GM20000 (cell line): ENCODE data around the gene DRD1.
"Not testable (repeated sequence)": the region's sequence is repeated elsewhere in the genome, so short reads cannot be mapped to it uniquely, and the experiment has no call there.

Experiments used
- DNase-seq: peaks from one replicate; pipeline ENCODE4 v3.0.0; 2012; ENCODE audit warnings: low spot score
- CTCF ChIP-seq: IDR thresholded peaks from 2 replicates; pipeline ENCODE4 v1.5.1; 2012; ENCODE audit warnings: mild to moderate bottlenecking, control low read depth; ENCODE audit errors: extremely low read depth, missing control alignments

Gene DRD1

GRCh38 chr5:175447571-175447970 is 3.6 kb upstream of the DRD1 start:
- no peak for TF ChIP-seq CTCF
- no peak for DNase-seq

- not testable (repeated sequence) for DNase-seq
These were observed 2.4 kb upstream of the DRD1 start for GRCh38 chr5:175446378-175446777.

- peak; percentile 25 for DNase-seq
- no peak for TF ChIP-seq CTCF
These were observed 999 bp upstream of the DRD1 start for GRCh38 chr5:175444905-175445456.

- TF ChIP-seq CTCF, result no peak
- no peak for DNase-seq
These were observed 395 bp downstream of the DRD1 start for GRCh38 chr5:175443514-175444059.

- DNase-seq, result no peak
- no peak for TF ChIP-seq CTCF
These were observed 5.6 kb downstream of the DRD1 start for GRCh38 chr5:175438234-175438857.

- DNase-seq, result no peak
- no peak for TF ChIP-seq CTCF
These were observed 7.6 kb downstream of the DRD1 start for GRCh38 chr5:175436359-175436758.

- DNase-seq, result no peak
These were observed 9.2 kb downstream of the DRD1 start for GRCh38 chr5:175434800-175435199.

More at GRCh38 chr5:175434800-175435199, 9.2 kb downstream of the DRD1 start:
- no peak for TF ChIP-seq CTCF
